ENCODE results near the gene HIGD1A.

Gene HIGD1A

DNA sequence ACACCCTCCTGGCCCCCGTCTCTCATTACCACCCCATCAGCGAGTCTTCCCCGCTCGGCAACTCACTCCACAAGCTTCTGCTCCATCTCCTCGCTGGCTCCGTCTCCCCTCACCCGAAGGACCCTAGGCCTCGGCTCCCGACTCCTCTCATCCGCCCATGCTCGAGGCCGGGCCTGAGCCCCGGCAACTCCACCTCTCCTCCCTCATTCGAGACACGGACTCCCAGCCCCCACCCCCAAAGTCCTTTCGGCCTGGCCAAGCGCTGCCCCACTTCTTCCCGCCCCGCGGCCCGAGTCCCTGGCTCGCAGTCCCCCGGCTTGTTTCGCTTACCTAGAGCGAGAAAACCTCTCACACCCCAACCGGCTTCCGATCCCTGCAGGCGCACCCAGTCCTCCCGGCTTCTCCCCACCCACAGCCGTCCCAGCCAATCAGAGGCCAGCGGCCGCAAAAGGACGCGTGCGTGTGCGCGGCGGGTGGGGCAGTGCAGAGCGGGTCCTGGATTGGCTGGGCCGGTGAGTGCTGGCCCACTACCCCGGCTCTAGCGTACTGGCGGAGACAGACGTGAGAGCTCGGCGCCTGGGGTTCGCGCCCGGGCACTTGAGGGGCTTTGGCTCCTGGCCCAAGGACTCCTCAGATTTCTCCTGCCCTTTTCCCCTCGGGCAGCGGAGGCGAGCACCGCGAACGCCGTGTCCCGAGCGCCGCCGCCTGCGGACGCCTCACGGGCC, at the start of gene HIGD1A:
TSS of gene HIGD1A (minus strand) at position 385 of the 725 bp plus-strand sequence. CDS start 10,237 bp downstream, outside the sequence.
- DNase-seq (ENCODE audit: low read depth), result peak; percentile 98
- H3K4me3 ChIP-seq (ENCODE audit: low read depth, low read length), result peak within 1 kb of the TSS; percentile 95
- TF ChIP-seq CTCF (IDR thresholded peaks at IDR 0.05; ENCODE audit: insufficient read depth, low read depth, low read length, missing control alignments), result no peak

DNA sequence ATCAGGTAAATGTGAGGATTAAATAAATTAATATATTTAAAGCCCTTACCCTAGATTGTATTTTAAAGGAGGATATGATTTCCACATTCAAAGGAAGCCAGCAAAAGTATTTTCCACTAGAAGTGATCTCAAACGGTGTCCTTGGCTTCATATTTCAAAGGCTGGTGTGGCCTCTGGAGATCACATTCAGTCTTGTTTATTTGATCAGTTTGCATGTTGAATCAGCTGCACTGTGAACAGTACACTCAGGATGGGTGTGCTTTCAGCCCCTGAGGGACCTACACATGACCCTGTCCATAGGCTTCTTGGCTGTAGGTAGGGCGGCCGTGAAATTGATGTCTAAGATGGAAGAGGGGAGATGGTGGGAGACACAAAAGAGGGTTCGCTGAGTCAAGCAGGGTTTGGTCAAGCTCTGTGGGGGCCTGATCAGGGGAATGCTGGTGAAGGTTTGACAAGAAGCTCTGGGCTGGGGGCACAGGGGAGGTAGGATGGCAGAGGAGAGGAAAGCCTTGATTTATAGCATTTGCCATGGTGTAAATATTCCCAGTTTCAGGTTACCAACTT, 49.5 kb upstream of the HIGD1A start:
- no peak for TF ChIP-seq CTCF (IDR thresholded peaks at IDR 0.05; ENCODE audit: insufficient read depth, low read depth, low read length, missing control alignments)
- no peak for DNase-seq (ENCODE audit: low read depth)
- H3K4me3 ChIP-seq (ENCODE audit: low read depth, low read length), result no peak overlapping the region

DNA sequence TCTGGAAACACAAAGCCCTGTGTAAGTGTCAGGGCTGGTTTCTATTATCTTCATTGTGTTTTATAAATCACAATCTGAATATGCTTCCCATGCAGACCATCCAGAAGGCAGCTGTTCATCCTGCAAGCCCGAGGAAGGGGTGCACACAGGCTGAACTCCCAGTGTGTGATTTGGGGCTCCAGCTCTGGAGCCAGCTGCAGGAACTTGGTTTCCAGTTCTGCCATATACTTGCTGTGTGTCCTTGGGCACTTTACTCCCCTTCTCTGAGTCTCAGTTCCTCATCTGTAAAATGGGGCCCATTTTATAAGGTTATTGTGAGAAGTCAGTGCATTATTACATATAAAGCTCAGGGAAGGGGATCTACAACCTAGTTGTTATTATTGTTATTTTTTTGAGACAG, 48.8 kb upstream of the HIGD1A start:
- no peak for TF ChIP-seq CTCF (IDR thresholded peaks at IDR 0.05; ENCODE audit: insufficient read depth, low read depth, low read length, missing control alignments)
- no peak overlapping the region for H3K4me3 ChIP-seq (ENCODE audit: low read depth, low read length)
- DNase-seq (ENCODE audit: low read depth), result no peak

DNA sequence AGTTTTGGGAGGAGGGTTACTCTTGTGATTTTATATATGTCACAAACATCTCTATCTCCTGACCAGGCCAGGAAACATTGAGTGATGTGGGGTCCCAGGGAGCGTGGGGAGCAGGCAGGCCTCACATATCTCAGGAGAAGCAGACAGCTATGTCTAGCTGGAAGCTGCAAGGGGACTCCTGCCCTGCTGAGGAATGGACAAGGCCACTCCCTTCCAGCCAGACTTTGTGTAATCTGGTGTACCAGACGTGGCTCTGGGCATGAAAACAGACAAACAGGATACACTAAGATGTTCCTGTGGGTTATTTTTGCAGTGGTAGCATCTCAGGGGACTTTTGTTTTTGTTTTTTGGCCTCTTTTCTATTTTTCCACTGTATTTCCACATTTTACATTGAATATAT, 48.2 kb upstream of the HIGD1A start:
- no peak for TF ChIP-seq CTCF (IDR thresholded peaks at IDR 0.05; ENCODE audit: insufficient read depth, low read depth, low read length, missing control alignments)
- H3K4me3 ChIP-seq (ENCODE audit: low read depth, low read length), result no peak overlapping the region
- DNase-seq (ENCODE audit: low read depth), result no peak

- no peak for TF ChIP-seq CTCF (IDR thresholded peaks at IDR 0.05; ENCODE audit: insufficient read depth, low read depth, low read length, missing control alignments)
- no peak for DNase-seq (ENCODE audit: low read depth)
- no peak overlapping the region for H3K4me3 ChIP-seq (ENCODE audit: low read depth, low read length)
Observed at GRCh38 chr3:42851228-42851834, 47.0 kb upstream of the HIGD1A start.

GRCh38 chr3:42850263-42850662, 46.0 kb upstream of the HIGD1A start:
- no peak for TF ChIP-seq CTCF (IDR thresholded peaks at IDR 0.05; ENCODE audit: insufficient read depth, low read depth, low read length, missing control alignments)
- no peak for DNase-seq (ENCODE audit: low read depth)
- H3K4me3 ChIP-seq (ENCODE audit: low read depth, low read length), result no peak overlapping the region

All from GM12865 (cell line).